ENCODE results near the gene ANKRD11.

Gene ANKRD11

DNA sequence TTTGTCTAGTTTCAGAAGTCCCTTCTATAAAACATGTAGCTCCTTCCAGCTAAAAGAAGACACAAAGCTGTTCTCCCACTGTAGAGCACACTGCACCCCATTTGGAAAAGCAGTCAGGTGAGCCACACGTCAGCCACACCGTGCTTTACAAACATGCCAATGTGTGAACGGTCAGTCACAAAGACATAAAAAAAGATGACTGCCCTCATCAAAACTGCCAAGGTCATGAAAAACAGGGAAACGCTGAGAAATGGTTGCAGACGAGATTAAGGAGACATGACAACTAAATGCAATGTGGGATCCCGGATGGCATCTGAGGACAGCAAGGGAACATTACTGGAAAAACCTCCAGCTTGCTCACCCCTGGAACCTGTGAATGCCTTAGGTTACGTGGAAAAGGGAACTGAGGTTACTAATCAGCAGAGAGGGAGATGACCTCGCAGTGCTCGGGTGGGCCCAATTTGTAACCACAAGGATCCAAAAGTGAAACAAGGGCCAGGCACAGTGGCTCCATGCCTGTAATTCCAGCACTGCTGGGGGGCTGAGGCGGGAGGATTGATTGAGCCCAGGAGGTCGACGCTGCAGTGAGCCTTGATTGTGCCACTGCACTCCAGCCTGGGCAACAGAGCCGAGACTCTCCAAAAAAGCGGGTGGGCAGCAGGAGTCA, 8.1 kb downstream of the ANKRD11 start:
- Histone ChIP-seq H2BK5ac (ENCODE audit: low read length) (no peak overlapping the region), H2BK15ac (replicated peaks; ENCODE audit: low read depth) (no peak overlapping the region), H3K18ac (ENCODE audit: low read length) (no peak overlapping the region), H3K36me3 (ENCODE audit: control insufficient read depth, insufficient read depth, low read length) (no peaks in the 10 kb centered on the region), H3K27me3 (ENCODE audit: insufficient read depth, low read length, poor library complexity) (no peaks in the 10 kb centered on the region), H4K8ac (ENCODE audit: low read depth, low read length) (no peak overlapping the region), H3K4me3 (ENCODE audit: low read length) (no peak overlapping the region), H4K5ac (ENCODE audit: low read length) (no peak overlapping the region), H3K27ac (ENCODE audit: low read depth, low read length) (no peak overlapping the region), H3K56ac (ENCODE audit: low read length) (no peak overlapping the region), H3K4ac (ENCODE audit: low read depth, low read length) (no peak overlapping the region), H2AK5ac (ENCODE audit: low read length) (no peak overlapping the region), H3K4me1 (ENCODE audit: control insufficient read depth, low read depth, low read length) (peaks cover 4% of the 10 kb centered on the region), H3K23ac (ENCODE audit: low read length) (no peak overlapping the region), H3K9ac (ENCODE audit: low read length) (peak overlapping the region; percentile 10), H3K79me2 (ENCODE audit: control insufficient read depth, insufficient read depth, low read length) (peaks cover 90% of the 10 kb centered on the region), H2BK120ac (ENCODE audit: low read depth, low read length) (no peak overlapping the region), H3K79me1 (ENCODE audit: low read length) (peaks cover 4% of the 10 kb centered on the region), H3K4me2 (ENCODE audit: low read length) (no peak overlapping the region)
- WGBS (ENCODE audit: extremely low coverage, insufficient coverage, low lambda C conversion rate), result no CpG with 5 or more reads among the region's 14 CpGs
- DNase-seq, result no peak

DNA sequence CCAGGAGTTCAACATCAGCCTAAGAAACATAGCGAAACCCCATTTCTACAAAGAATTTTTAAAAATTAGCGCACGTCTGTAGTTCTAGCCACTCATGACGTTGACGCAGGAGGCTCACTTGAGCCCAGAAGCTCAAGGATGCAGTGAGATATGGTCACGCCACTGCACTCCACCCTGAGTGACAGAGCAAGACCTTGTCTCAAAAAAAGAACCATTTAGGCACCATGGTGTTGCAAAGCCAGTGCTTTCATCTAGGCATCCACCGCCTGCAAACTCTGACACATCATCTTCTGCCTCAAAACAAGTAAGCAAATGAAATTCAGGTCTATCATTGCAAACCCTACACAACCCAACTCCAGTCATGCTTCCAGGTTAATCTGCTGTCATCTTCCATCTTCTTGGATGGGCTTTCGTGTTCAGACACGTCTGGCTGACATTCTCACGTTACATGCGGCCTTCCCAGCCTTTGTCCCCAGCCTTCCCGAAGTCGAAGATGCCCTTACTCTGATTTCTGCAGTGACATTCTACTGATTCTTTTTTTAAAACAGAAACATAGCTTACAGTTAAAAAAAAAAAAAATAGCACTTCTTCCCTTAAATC, 8.9 kb downstream of the ANKRD11 start:
- Histone ChIP-seq H3K36me3 (ENCODE audit: control insufficient read depth, insufficient read depth, low read length) (no peaks in the 10 kb centered on the region), H2BK15ac (replicated peaks; ENCODE audit: low read depth) (no peak overlapping the region), H3K27ac (ENCODE audit: low read depth, low read length) (no peak overlapping the region), H3K23ac (ENCODE audit: low read length) (no peak overlapping the region), H3K79me1 (ENCODE audit: low read length) (peaks cover 7% of the 10 kb centered on the region), H3K4me3 (ENCODE audit: low read length) (no peak overlapping the region), H3K4me1 (ENCODE audit: control insufficient read depth, low read depth, low read length) (peaks cover 4% of the 10 kb centered on the region), H3K27me3 (ENCODE audit: insufficient read depth, low read length, poor library complexity) (no peaks in the 10 kb centered on the region), H4K5ac (ENCODE audit: low read length) (no peak overlapping the region), H2BK5ac (ENCODE audit: low read length) (no peak overlapping the region), H3K79me2 (ENCODE audit: control insufficient read depth, insufficient read depth, low read length) (peaks cover 90% of the 10 kb centered on the region), H3K9ac (ENCODE audit: low read length) (no peak overlapping the region), H3K18ac (ENCODE audit: low read length) (no peak overlapping the region), H4K8ac (ENCODE audit: low read depth, low read length) (no peak overlapping the region), H2BK120ac (ENCODE audit: low read depth, low read length) (no peak overlapping the region), H3K4ac (ENCODE audit: low read depth, low read length) (no peak overlapping the region), H2AK5ac (ENCODE audit: low read length) (no peak overlapping the region), H3K56ac (ENCODE audit: low read length) (no peak overlapping the region), H3K4me2 (ENCODE audit: low read length) (no peak overlapping the region)
- no peak for DNase-seq
- no CpG with 5 or more reads among the region's 13 CpGs for WGBS (ENCODE audit: extremely low coverage, insufficient coverage, low lambda C conversion rate)

DNA sequence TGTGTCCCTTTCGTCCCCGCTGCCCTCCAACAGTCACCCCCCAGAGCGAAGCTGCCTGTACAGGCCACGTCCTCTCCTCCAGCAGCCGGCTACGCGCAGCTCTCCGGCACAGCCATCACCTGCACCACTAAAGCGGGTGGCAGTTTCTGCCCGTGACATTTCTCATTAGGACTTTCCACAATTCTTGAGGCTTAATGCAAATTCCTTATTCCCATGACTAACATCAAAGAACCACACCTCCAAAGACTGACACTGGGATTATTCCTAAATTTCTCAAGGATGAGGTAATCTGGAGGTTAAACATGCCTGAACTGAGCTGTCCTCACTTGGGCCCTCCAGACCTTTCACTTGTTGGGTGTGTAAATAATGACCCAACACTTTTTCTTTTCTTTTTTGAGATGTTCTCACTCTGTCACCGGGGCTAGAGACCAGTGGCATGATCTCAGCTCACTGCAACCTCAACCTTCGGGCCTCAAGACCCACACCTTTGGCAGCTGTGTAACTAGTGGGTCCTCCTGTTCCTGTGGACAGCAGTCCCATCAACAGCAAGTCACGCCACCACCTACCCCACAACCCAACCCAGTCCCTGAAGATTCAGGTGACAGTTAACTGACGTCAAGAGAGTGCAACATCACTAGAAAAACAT, 11.7 kb downstream of the ANKRD11 start:
- Histone ChIP-seq H3K27me3 (ENCODE audit: insufficient read depth, low read length, poor library complexity) (no peaks in the 10 kb centered on the region), H3K79me2 (ENCODE audit: control insufficient read depth, insufficient read depth, low read length) (peaks cover 92% of the 10 kb centered on the region), H4K5ac (ENCODE audit: low read length) (no peak overlapping the region), H3K4ac (ENCODE audit: low read depth, low read length) (no peak overlapping the region), H3K36me3 (ENCODE audit: control insufficient read depth, insufficient read depth, low read length) (no peaks in the 10 kb centered on the region), H2BK120ac (ENCODE audit: low read depth, low read length) (no peak overlapping the region), H4K8ac (ENCODE audit: low read depth, low read length) (no peak overlapping the region), H3K27ac (ENCODE audit: low read depth, low read length) (no peak overlapping the region), H3K18ac (ENCODE audit: low read length) (no peak overlapping the region), H3K56ac (ENCODE audit: low read length) (no peak overlapping the region), H3K9ac (ENCODE audit: low read length) (no peak overlapping the region), H2BK5ac (ENCODE audit: low read length) (no peak overlapping the region), H3K23ac (ENCODE audit: low read length) (no peak overlapping the region), H2BK15ac (replicated peaks; ENCODE audit: low read depth) (no peak overlapping the region), H3K4me3 (ENCODE audit: low read length) (no peak overlapping the region), H3K4me1 (ENCODE audit: control insufficient read depth, low read depth, low read length) (peaks cover 9% of the 10 kb centered on the region), H2AK5ac (ENCODE audit: low read length) (no peak overlapping the region), H3K4me2 (ENCODE audit: low read length) (no peak overlapping the region), H3K79me1 (ENCODE audit: low read length) (peaks cover 12% of the 10 kb centered on the region)
- peak; percentile 95 for DNase-seq
- WGBS (ENCODE audit: extremely low coverage, insufficient coverage, low lambda C conversion rate), result no CpG with 5 or more reads among the region's 14 CpGs

DNA sequence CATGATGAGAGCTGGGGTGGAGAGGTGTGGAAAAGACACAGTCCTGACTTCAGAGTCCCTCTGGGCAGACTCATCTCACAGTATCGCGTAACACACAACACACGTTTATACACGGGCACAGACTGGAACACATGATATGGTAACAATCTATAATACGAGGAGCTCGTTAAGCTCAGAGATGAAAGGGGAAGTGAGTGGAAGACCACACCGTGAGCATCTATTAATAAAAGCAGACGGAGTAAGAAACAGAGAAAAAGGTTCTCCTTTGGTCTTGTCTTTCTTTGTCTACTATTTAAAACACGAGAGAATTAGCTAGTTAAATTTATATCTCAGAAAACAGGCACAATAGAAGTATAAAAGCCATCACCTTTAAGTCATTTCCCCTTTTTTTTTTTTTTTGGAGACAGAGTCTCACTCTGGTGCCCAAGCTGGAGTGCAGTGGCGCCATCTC, 13.5 kb downstream of the ANKRD11 start:
- no CpG with 5 or more reads among the region's 10 CpGs for WGBS (ENCODE audit: extremely low coverage, insufficient coverage, low lambda C conversion rate)
- no peak overlapping the region for H3K23ac ChIP-seq (ENCODE audit: low read length)
- peaks cover 92% of the 10 kb centered on the region for H3K79me2 ChIP-seq (ENCODE audit: control insufficient read depth, insufficient read depth, low read length)
- no peaks in the 10 kb centered on the region for H3K27me3 ChIP-seq (ENCODE audit: insufficient read depth, low read length, poor library complexity)
- DNase-seq, result no peak
- no peak overlapping the region for H3K9ac ChIP-seq (ENCODE audit: low read length)
- H2BK5ac ChIP-seq (ENCODE audit: low read length), result no peak overlapping the region
- no peak overlapping the region for H4K5ac ChIP-seq (ENCODE audit: low read length)
- H3K4ac ChIP-seq (ENCODE audit: low read depth, low read length), result no peak overlapping the region
- no peaks in the 10 kb centered on the region for H3K36me3 ChIP-seq (ENCODE audit: control insufficient read depth, insufficient read depth, low read length)
- no peak overlapping the region for H2BK120ac ChIP-seq (ENCODE audit: low read depth, low read length)
- peaks cover 21% of the 10 kb centered on the region for H3K4me1 ChIP-seq (ENCODE audit: control insufficient read depth, low read depth, low read length)
- no peak overlapping the region for H3K56ac ChIP-seq (ENCODE audit: low read length)
- no peak overlapping the region for H2AK5ac ChIP-seq (ENCODE audit: low read length)
- H3K27ac ChIP-seq (ENCODE audit: low read depth, low read length), result no peak overlapping the region
- H2BK15ac ChIP-seq (replicated peaks; ENCODE audit: low read depth), result no peak overlapping the region
- H3K79me1 ChIP-seq (ENCODE audit: low read length), result peaks cover 18% of the 10 kb centered on the region
- H3K4me3 ChIP-seq (ENCODE audit: low read length), result no peak overlapping the region
- no peak overlapping the region for H3K18ac ChIP-seq (ENCODE audit: low read length)
- no peak overlapping the region for H4K8ac ChIP-seq (ENCODE audit: low read depth, low read length)
- no peak overlapping the region for H3K4me2 ChIP-seq (ENCODE audit: low read length)

DNA sequence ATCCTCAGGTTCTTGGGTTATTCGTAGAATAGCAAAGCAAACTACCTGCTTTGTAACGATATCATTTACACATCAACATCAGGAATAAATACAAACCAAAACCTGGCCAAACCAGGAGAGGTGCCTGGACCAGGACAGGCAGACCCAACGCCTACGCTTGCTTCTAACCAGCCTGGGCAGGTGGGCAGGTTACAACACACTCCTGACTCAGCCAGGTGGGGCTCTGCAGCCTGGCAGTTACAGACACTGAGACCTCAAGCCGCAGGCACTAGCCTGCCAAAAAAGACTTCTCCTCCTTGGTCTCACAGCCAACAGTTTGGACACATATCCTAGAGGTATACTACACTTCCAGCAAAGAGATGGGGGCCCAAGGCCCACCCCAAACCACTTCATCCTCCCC, 14.0 kb downstream of the ANKRD11 start:
- H2AK5ac ChIP-seq (ENCODE audit: low read length), result no peak overlapping the region
- H3K79me1 ChIP-seq (ENCODE audit: low read length), result peaks cover 19% of the 10 kb centered on the region
- no peaks in the 10 kb centered on the region for H3K36me3 ChIP-seq (ENCODE audit: control insufficient read depth, insufficient read depth, low read length)
- H3K4me3 ChIP-seq (ENCODE audit: low read length), result no peak overlapping the region
- no peak overlapping the region for H2BK120ac ChIP-seq (ENCODE audit: low read depth, low read length)
- no peak overlapping the region for H4K5ac ChIP-seq (ENCODE audit: low read length)
- no peak overlapping the region for H3K27ac ChIP-seq (ENCODE audit: low read depth, low read length)
- WGBS (ENCODE audit: extremely low coverage, insufficient coverage, low lambda C conversion rate), result no CpG with 5 or more reads among the region's 5 CpGs
- no peak overlapping the region for H3K56ac ChIP-seq (ENCODE audit: low read length)
- no peak overlapping the region for H4K8ac ChIP-seq (ENCODE audit: low read depth, low read length)
- no peak overlapping the region for H2BK5ac ChIP-seq (ENCODE audit: low read length)
- H3K18ac ChIP-seq (ENCODE audit: low read length), result no peak overlapping the region
- no peak overlapping the region for H3K4ac ChIP-seq (ENCODE audit: low read depth, low read length)
- no peak overlapping the region for H3K23ac ChIP-seq (ENCODE audit: low read length)
- H3K79me2 ChIP-seq (ENCODE audit: control insufficient read depth, insufficient read depth, low read length), result peaks cover 92% of the 10 kb centered on the region
- H3K27me3 ChIP-seq (ENCODE audit: insufficient read depth, low read length, poor library complexity), result no peaks in the 10 kb centered on the region
- H3K4me2 ChIP-seq (ENCODE audit: low read length), result no peak overlapping the region
- H3K4me1 ChIP-seq (ENCODE audit: control insufficient read depth, low read depth, low read length), result peaks cover 23% of the 10 kb centered on the region
- no peak overlapping the region for H2BK15ac ChIP-seq (replicated peaks; ENCODE audit: low read depth)
- no peak overlapping the region for H3K9ac ChIP-seq (ENCODE audit: low read length)
- no peak for DNase-seq
